PC-9 (cell line): ENCODE results near the gene ZNF592.

Source experiments
- EZH2 ChIP-seq: fragments of 200-600 bp; sonication (generic); IDR thresholded peaks from 2 replicates; pipeline ENCODE4 v1.8.0; 2017; ENCODE audit warnings: antibody characterized with exemption, low read depth
- TF ChIP-seq, protein P1 (sequence below): fragments of 200-600 bp; sonication (generic); conservative IDR thresholded peaks from 2 replicates; pipeline ENCODE4 v1.6.1; 2017; ENCODE audit warnings: mixed run types, antibody characterized with exemption, mild to moderate bottlenecking, moderate library complexity

GRCh38 chr15:84798436-84798946, 50.1 kb downstream of the ZNF592 start:
- TF ChIP-seq, protein P1, sequence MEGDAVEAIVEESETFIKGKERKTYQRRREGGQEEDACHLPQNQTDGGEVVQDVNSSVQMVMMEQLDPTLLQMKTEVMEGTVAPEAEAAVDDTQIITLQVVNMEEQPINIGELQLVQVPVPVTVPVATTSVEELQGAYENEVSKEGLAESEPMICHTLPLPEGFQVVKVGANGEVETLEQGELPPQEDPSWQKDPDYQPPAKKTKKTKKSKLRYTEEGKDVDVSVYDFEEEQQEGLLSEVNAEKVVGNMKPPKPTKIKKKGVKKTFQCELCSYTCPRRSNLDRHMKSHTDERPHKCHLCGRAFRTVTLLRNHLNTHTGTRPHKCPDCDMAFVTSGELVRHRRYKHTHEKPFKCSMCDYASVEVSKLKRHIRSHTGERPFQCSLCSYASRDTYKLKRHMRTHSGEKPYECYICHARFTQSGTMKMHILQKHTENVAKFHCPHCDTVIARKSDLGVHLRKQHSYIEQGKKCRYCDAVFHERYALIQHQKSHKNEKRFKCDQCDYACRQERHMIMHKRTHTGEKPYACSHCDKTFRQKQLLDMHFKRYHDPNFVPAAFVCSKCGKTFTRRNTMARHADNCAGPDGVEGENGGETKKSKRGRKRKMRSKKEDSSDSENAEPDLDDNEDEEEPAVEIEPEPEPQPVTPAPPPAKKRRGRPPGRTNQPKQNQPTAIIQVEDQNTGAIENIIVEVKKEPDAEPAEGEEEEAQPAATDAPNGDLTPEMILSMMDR, result no peak
- no peak for TF ChIP-seq EZH2
